Gastrocnemius medialis (tissue), 4 donors: ENCODE results near the gene DCST1. TPM values are rescaled to one million over a fixed set of nuclear protein-coding genes. Genes with fewer than 3 reads are reported as not detected.

Experiments
- ATAC-seq, 2 donors: fragments of 150-250 bp; one replicate each; pipeline ENCODE4 v1.9.1; 2016
- DNase-seq, 2 donors: peaks; one replicate each; pipeline ENCODE4 v3.0.0-alpha.2; 2019
- H3K27ac ChIP-seq, 4 donors: fragments of 200-600 bp; sonication (generic); 1 replicate in 1 of 4; 2 replicates in 3 of 4; pipeline ENCODE4 v1.5.1; 2016 to 2018; ENCODE audit warnings: mild to moderate bottlenecking in 2 of 4, moderate library complexity in 1 of 4
- H3K27me3 ChIP-seq, 3 donors: fragments of 200-600 bp; sonication (generic) in 2 of 3; 1 replicate in 1 of 3; 2 replicates in 2 of 3; pipeline versions ENCODE4 v1.5.1 to v1.6.0; 2016 to 2019; ENCODE audit warnings: mild to moderate bottlenecking in 1 of 3, moderate library complexity in 1 of 3
- H3K36me3 ChIP-seq, 2 donors: fragments of 200-600 bp; sonication (generic) in 1 of 2; one replicate each; pipeline ENCODE4 v1.5.1; 2017 to 2018
- H3K4me1 ChIP-seq, 2 donors: fragments of 200-600 bp; sonication (generic) in 1 of 2; one replicate each; pipeline ENCODE4 v1.5.1; 2016 to 2017; ENCODE audit warnings: mild to moderate bottlenecking in 2 of 2
- H3K4me3 ChIP-seq, 4 donors: fragments of 200-600 bp; sonication (generic) in 3 of 4; 1 replicate in 1 of 4; 2 replicates in 3 of 4; pipeline ENCODE4 v1.5.1; 2016 to 2019; ENCODE audit warnings: mild to moderate bottlenecking in 2 of 4
- H3K9me3 ChIP-seq, 3 donors: fragments of 200-600 bp; sonication (generic) in 2 of 3; 1 replicate in 1 of 3; 2 replicates in 2 of 3; pipeline ENCODE4 v1.5.1; 2016 to 2019
- POLR2A ChIP-seq, 2 donors: fragments of 450-650 bp; IDR thresholded peaks; one replicate each; pipeline ENCODE4 v1.6.1; 2017; ENCODE audit warnings: antibody characterized with exemption in 2 of 2, mild to moderate bottlenecking in 2 of 2, moderate library complexity in 2 of 2
- in situ Hi-C, 4 donors: fragments of 200-750 bp; cut with MboI; loops; one replicate each; pipeline versions ENCODE4 v1.15.0 to v1.8.0; 2017; ENCODE audit warnings: low sequenced_read_pairs in 4 of 4
- intact Hi-C: fragments of 100-400 bp; cut with DNase I; formaldehyde crosslinking; loops from one replicate; pipeline ENCODE4 v1.15.1; 2023; ENCODE audit warnings: low total_unique reads
- total RNA-seq, 4 donors: library from RNA; depleted of rRNA; stranded (reverse); fragments of >200 nt; gene quantifications; one replicate each; pipeline versions ENCODE4 v1.1.0 to v1.2.3, GENCODE V29; 2016
- TF ChIP-seq, protein P1 (sequence below), 5 experiments: fragments of 450-650 bp in 3 of 5; fragments of 200-600 bp in 2 of 5; sonication (generic) in 2 of 5; IDR thresholded peaks in 4 of 5; conservative IDR thresholded peaks in 1 of 5; 1 replicate in 4 of 5; 2 replicates in 1 of 5; pipeline ENCODE4 v1.5.1; 2016 to 2019; ENCODE audit warnings: antibody characterized with exemption in 5 of 5, mild to moderate bottlenecking in 3 of 5, moderate library complexity in 3 of 5

DCST1 gene
- total RNA-seq, 4 donors from 2014 or later: 0.13 to 0.35 TPM; not detected in 2

DNA sequence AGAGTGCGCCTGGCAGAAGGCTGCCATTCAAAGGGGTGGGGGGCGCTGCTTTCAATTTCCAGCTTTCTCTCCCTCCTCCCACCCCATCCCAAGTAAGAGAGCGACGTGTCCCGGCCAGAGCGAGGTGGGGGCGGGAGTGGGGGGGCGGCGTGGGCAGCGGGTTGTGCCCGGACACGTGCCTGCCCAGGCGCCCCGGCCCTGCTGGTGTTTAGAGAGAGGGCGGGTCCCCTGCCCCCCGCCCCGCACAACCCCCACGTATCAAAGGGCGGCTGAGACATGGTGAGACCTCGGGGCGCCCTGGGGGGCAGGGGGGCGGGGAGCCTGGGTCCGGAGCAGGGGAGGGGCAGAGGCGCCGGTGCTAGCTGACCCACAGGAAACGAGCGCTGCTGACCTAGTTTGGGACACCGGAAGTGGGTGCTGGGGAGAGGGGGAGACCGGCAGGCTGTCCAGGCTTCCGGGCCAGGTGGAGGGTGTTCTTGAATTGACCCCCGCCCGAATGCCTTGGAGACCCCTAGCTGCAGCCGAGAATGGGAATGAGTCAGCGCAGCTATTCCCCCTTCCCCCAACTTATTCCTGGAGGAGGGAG is 29.8 kb upstream of the DCST1 start:
- ATAC-seq (peak; percentile 14 to 22), DNase-seq (peak; percentile 87 to 88)
- H3K27me3 ChIP-seq: no peaks in the 10 kb centered on the region
- intact Hi-C loops: loop anchor here (5.0 to 10.0 kb wide), 5 partner anchors 133 to 1491 kb away; partner anchors contain the start of genes SLC50A1 and UBE2Q1
- in situ Hi-C loops: no loop called here
- peak overlapping the region; percentile 94 to 99 (median 96) for H3K4me3 ChIP-seq
- H3K27ac ChIP-seq: peak overlapping the region; percentile 95 to 99 (median 98)
- H3K36me3 ChIP-seq: no peaks in the 10 kb centered on the region
- no peaks in the 10 kb centered on the region for H3K9me3 ChIP-seq
- TF ChIP-seq, protein P1, sequence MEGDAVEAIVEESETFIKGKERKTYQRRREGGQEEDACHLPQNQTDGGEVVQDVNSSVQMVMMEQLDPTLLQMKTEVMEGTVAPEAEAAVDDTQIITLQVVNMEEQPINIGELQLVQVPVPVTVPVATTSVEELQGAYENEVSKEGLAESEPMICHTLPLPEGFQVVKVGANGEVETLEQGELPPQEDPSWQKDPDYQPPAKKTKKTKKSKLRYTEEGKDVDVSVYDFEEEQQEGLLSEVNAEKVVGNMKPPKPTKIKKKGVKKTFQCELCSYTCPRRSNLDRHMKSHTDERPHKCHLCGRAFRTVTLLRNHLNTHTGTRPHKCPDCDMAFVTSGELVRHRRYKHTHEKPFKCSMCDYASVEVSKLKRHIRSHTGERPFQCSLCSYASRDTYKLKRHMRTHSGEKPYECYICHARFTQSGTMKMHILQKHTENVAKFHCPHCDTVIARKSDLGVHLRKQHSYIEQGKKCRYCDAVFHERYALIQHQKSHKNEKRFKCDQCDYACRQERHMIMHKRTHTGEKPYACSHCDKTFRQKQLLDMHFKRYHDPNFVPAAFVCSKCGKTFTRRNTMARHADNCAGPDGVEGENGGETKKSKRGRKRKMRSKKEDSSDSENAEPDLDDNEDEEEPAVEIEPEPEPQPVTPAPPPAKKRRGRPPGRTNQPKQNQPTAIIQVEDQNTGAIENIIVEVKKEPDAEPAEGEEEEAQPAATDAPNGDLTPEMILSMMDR (IDR thresholded peaks at IDR 0.05 in 4 of 5, conservative IDR thresholded peaks at IDR 0.05 in 1 of 5): no peak
- TF ChIP-seq POLR2A (IDR thresholded peaks at IDR 0.05): peak; percentile 44 to 62
- peaks cover 44 to 64% of the 10 kb centered on the region in 2 donors for H3K4me1 ChIP-seq

DNA sequence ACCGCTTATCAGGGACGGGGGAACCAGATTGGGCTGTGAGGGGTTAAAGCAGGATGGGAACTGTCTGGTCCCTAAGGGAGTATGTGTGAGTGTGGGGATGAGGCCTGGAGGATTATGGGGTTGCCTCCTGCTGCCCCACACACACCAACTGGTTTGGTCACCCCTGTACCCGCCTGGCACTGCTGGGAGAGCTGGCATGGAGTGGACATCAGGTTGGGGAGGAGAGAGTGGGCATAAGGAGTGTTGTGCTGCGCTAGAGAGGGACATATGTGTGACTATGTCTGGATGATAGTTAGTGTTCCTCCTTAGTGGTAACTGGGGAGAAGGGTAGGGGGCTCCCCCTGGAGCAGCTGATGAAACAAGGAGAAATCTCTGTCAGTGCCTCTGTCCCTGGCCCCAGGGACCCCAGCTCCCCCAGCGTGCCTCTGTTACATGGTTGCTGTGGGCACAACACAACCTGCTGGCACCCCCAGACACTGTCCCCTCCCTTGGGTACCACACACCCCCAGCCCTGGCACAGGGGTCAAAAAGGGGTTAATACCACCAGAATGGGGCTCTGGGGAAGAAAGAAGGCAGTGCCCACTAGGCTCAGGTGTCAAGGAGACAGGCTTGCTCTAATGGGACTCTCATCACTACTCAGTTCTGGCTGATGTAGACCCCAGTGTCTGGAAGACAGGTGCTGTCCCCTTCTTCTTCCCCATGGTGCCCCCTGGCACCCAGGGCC is 29.1 kb upstream of the DCST1 start:
- Histone ChIP-seq H3K27me3 (no peaks in the 10 kb centered on the region), H3K9me3 (no peaks in the 10 kb centered on the region), H3K4me3 (peak overlapping the region; percentile 94 to 99 (median 96)), H3K27ac (peak overlapping the region; percentile 95 to 99 (median 98)), H3K4me1 (peaks cover 39 to 64% of the 10 kb centered on the region in 2 donors), H3K36me3 (no peaks in the 10 kb centered on the region)
- ATAC-seq: no peak
- in situ Hi-C loops: no loop called here
- TF ChIP-seq POLR2A (IDR thresholded peaks at IDR 0.05): no peak
- intact Hi-C loops: loop anchor here (5.0 to 10.0 kb wide), 6 partner anchors 133 to 1490 kb away; partner anchors contain the start of genes SLC50A1 and UBE2Q1
- no peak for DNase-seq

DNA sequence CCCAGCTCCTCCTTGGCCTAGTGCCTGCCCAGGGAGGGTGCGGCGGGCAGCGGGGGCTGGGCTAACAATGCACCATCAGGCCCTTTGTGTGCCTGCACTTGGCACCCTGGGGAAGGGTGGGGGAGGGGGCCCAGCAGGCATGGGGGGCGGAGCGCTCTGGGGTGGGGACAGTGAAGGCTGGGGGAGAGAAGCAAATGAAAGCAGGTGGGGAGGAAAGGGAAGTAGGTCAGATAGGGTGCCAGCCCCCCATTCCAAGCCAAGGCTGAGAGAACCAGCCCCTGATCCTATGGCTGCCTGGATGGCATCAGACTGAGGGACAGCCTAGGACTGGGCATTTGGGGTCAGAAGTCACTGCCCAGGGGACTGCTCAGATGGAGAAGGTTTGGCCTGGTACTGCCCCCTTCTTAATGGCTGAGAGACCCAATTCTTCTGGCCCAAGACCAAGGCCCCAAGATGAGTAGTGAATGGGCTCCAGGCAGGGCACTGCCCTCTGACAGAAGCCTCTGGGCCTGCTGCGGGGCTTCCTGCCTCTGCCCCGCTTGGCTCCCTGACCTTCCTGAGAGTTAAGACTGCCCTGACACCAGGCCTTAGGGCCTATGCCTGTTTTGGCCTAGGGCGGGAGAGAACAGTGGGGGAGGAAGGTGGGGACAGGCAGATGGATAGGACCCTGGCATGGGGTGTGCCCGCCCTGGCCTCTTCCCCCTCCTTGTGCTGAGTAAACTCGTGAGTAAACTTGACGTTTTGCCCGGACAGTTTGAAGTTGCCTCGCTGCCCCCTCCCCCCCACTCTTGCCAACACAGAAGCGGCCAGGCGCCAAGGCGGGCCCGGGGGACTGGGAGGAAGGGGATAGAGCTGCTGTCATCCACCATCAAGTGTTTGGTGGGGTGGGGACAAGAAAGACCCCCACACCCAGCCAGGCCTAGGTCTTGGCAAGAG is 28.3 kb upstream of the DCST1 start:
- Histone ChIP-seq H3K4me3 (peak overlapping the region; percentile 94 to 99 (median 96)), H3K9me3 (no peaks in the 10 kb centered on the region), H3K36me3 (no peaks in the 10 kb centered on the region), H3K4me1 (peaks cover 40 to 61% of the 10 kb centered on the region in 2 donors), H3K27me3 (no peaks in the 10 kb centered on the region), H3K27ac (peak overlapping the region; percentile 95 to 99 (median 98))
- peak; percentile 9 to 18 for ATAC-seq
- intact Hi-C loops (loop anchor here (2.0 to 10.0 kb wide), 4 partner anchors 45 to 1489 kb away; partner anchors contain the start of gene ADAM15), in situ Hi-C loops (no loop called here)
- DNase-seq: peak; percentile 90 to 93
- TF ChIP-seq POLR2A (IDR thresholded peaks at IDR 0.05): peak; percentile 30 to 50
- TF ChIP-seq, protein P1 (IDR thresholded peaks at IDR 0.05 in 4 of 5, conservative IDR thresholded peaks at IDR 0.05 in 1 of 5): no peak

DNA sequence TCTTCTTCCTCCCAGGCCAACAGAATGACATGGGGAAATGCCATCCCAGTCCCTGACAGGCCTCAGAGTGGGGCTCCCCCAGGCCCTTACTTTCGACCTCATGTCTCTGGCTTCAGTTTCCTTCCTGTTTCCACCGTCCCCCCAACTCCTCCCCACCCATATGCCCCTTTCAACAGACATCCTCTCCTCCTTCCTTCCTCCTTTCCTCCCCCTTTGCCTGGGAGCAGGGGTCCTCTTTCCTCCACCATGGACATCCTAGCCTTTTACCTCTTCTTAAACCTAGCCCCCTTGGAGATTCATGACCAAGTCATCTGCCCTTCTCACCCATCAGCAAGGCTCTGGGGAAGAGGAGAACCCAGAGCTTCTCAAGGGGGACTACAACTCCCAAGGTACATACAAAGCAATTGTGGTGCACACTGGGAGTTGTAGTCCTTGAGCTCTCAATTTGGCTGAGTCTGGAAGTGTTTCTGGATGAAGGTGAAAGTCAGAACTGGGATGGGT is 27.0 kb upstream of the DCST1 start:
- Histone ChIP-seq H3K4me1 (peaks cover 52 to 73% of the 10 kb centered on the region in 2 donors), H3K27me3 (no peaks in the 10 kb centered on the region), H3K36me3 (no peaks in the 10 kb centered on the region), H3K27ac (peak overlapping the region; percentile 95 to 99 (median 98)), H3K4me3 (no peak overlapping the region), H3K9me3 (no peaks in the 10 kb centered on the region)
- TF ChIP-seq POLR2A (IDR thresholded peaks at IDR 0.05): no peak
- TF ChIP-seq, protein P1 (IDR thresholded peaks at IDR 0.05 in 4 of 5, conservative IDR thresholded peaks at IDR 0.05 in 1 of 5): no peak
- ATAC-seq: no peak
- peak in 1 of 2 donors; percentile 37 for DNase-seq
- in situ Hi-C loops (no loop called here), intact Hi-C loops (loop anchor here (2.0 to 10.0 kb wide), 4 partner anchors 44 to 1488 kb away; partner anchors contain the start of gene ADAM15)
